H9 (cell line): ENCODE results near the gene NPC1. TPM values are rescaled to one million over a fixed set of nuclear protein-coding genes. Genes with fewer than 3 reads are reported as not detected.

Source experiments
- DNase-seq: peaks from one replicate; pipeline ENCODE4 v3.0.0-alpha.2; 2017
- H2AFZ ChIP-seq: one replicate; pipeline ENCODE4 v1.6.1; 2013; ENCODE audit warnings: mild to moderate bottlenecking, low read length, control low read depth, moderate library complexity
- H2AK5ac ChIP-seq: 2 replicates; pipeline ENCODE4 v1.6.1; 2013; ENCODE audit warnings: low read length, control low read depth, mixed read lengths; ENCODE audit not compliant: insufficient read length
- H2BK120ac ChIP-seq: one replicate; pipeline ENCODE4 v1.6.1; 2013; ENCODE audit warnings: low read depth, mild to moderate bottlenecking, low read length, control low read depth, inconsistent platforms; ENCODE audit not compliant: poor library complexity, severe bottlenecking
- H2BK12ac ChIP-seq: 2 replicates; pipeline ENCODE4 v1.6.1; 2013; ENCODE audit warnings: low read length, control low read depth, mixed read lengths, low read depth; ENCODE audit not compliant: insufficient read length
- H2BK15ac ChIP-seq: 2 replicates; pipeline ENCODE4 v1.6.1; 2013; ENCODE audit warnings: low read depth, low read length, control low read depth
- H2BK20ac ChIP-seq: one replicate; pipeline ENCODE4 v1.6.1; 2013; ENCODE audit warnings: low read depth, mild to moderate bottlenecking, low read length, control low read depth, inconsistent platforms; ENCODE audit not compliant: poor library complexity, severe bottlenecking
- H2BK5ac ChIP-seq: 2 replicates; pipeline ENCODE4 v1.6.1; 2013; ENCODE audit warnings: low read length, control low read depth, mixed read lengths; ENCODE audit not compliant: insufficient read length
- H3K14ac ChIP-seq: 2 replicates; pipeline ENCODE4 v1.6.1; 2013; ENCODE audit warnings: low read length, control low read depth; ENCODE audit not compliant: insufficient read depth
- H3K18ac ChIP-seq: 2 replicates; pipeline ENCODE4 v1.6.1; 2013; ENCODE audit warnings: low read depth, mild to moderate bottlenecking, mixed read lengths, low read length, control low read depth; ENCODE audit not compliant: insufficient read length
- H3K23ac ChIP-seq: 2 replicates; pipeline ENCODE4 v1.6.1; 2013; ENCODE audit warnings: low read length, control low read depth, mixed read lengths, low read depth; ENCODE audit not compliant: insufficient read length
- H3K23me2 ChIP-seq: 2 replicates; pipeline ENCODE4 v1.6.1; 2013; ENCODE audit warnings: low read depth, mild to moderate bottlenecking, mixed read lengths, low read length, control low read depth; ENCODE audit not compliant: insufficient read length, poor library complexity, severe bottlenecking
- H3K27ac ChIP-seq: 2 replicates; pipeline ENCODE4 v1.5.1; 2013; ENCODE audit warnings: low read length, control low read depth, mixed read lengths, low read depth; ENCODE audit not compliant: insufficient read length
- H3K27me3 ChIP-seq: 2 replicates; pipeline ENCODE4 v1.6.1; 2013; ENCODE audit warnings: low read length, control low read depth, inconsistent platforms; ENCODE audit not compliant: insufficient read depth
- H3K4ac ChIP-seq: 2 replicates; pipeline ENCODE4 v1.6.1; 2013; ENCODE audit warnings: low read depth, mild to moderate bottlenecking, control low read depth, inconsistent platforms, low read length, moderate library complexity
- H3K4me1 ChIP-seq: 2 replicates; pipeline ENCODE4 v1.6.1; 2013; ENCODE audit warnings: low read length, control low read depth, inconsistent platforms; ENCODE audit not compliant: insufficient read depth
- H3K4me2 ChIP-seq: 2 replicates; pipeline ENCODE4 v1.6.1; 2013; ENCODE audit warnings: low read length, control low read depth, mixed read lengths; ENCODE audit not compliant: insufficient read length, insufficient read depth
- H3K56ac ChIP-seq: 2 replicates; pipeline ENCODE4 v1.6.1; 2013; ENCODE audit warnings: low read depth, mild to moderate bottlenecking, mixed read lengths, low read length, control low read depth; ENCODE audit not compliant: insufficient read length
- H3K79me1 ChIP-seq: 2 replicates; pipeline ENCODE4 v1.6.1; 2013; ENCODE audit warnings: low read depth, mild to moderate bottlenecking, moderate library complexity, low read length, control low read depth, inconsistent platforms; ENCODE audit not compliant: insufficient read depth, poor library complexity, severe bottlenecking
- H3K79me2 ChIP-seq: 2 replicates; pipeline ENCODE4 v1.6.1; 2013; ENCODE audit warnings: low read length, control low read depth, inconsistent platforms; ENCODE audit not compliant: insufficient read depth
- H3K9ac ChIP-seq: 2 replicates; pipeline ENCODE4 v1.6.1; 2013; ENCODE audit warnings: low read length, control low read depth, mixed read lengths; ENCODE audit not compliant: insufficient read length; ENCODE audit errors: extremely low read depth
- H3K9me3 ChIP-seq: one replicate; pipeline ENCODE4 v1.6.1; 2013; ENCODE audit warnings: low read depth, low read length, inconsistent platforms; ENCODE audit not compliant: control insufficient read depth
- H3T11ph ChIP-seq: one replicate; pipeline ENCODE4 v1.6.1; 2013; ENCODE audit warnings: mild to moderate bottlenecking, low read length, control low read depth, inconsistent platforms
- H4K20me1 ChIP-seq: one replicate; pipeline ENCODE4 v1.6.1; 2013; ENCODE audit not compliant: control insufficient read depth, insufficient read length, insufficient read depth
- H4K5ac ChIP-seq: 2 replicates; pipeline ENCODE4 v1.6.1; 2013; ENCODE audit warnings: low read depth, mild to moderate bottlenecking, mixed read lengths, low read length, control low read depth; ENCODE audit not compliant: insufficient read length
- H4K8ac ChIP-seq: replicated peaks from 2 replicates; pipeline ENCODE4 v1.6.1; 2013; ENCODE audit warnings: low read length, control low read depth, mixed read lengths, low read depth; ENCODE audit not compliant: insufficient read length
- H4K91ac ChIP-seq: 2 replicates; pipeline ENCODE4 v1.6.1; 2013; ENCODE audit warnings: low read depth, mild to moderate bottlenecking, moderate library complexity, mixed read lengths, low read length, control low read depth; ENCODE audit not compliant: insufficient read length
- H3K27ac Mint-ChIP-seq, 3 experiments: 2 replicates in 2 of 3; 3 replicates in 1 of 3; pipeline ENCODE4 v1.8.0; 2020 to 2021; ENCODE audit warnings: mixed read lengths in 3 of 3, mild to moderate bottlenecking in 1 of 3, moderate library complexity in 1 of 3
- H3K27me3 Mint-ChIP-seq: 2 replicates; pipeline ENCODE4 v1.8.0; 2021; ENCODE audit warnings: low read depth, mild to moderate bottlenecking, moderate library complexity, mixed read lengths
- H3K36me3 Mint-ChIP-seq, 3 experiments: 2 replicates in 2 of 3; 3 replicates in 1 of 3; pipeline ENCODE4 v1.8.0; 2020 to 2021; ENCODE audit warnings: low read depth in 3 of 3, mixed read lengths in 3 of 3; ENCODE audit not compliant: insufficient read depth in 1 of 3
- H3K4me1 Mint-ChIP-seq, 2 experiments: 2 replicates each; pipeline ENCODE4 v1.8.0; 2020; ENCODE audit warnings: mixed read lengths in 2 of 2
- H3K4me3 Mint-ChIP-seq, 2 experiments: 2 replicates in 1 of 2; 3 replicates in 1 of 2; pipeline ENCODE4 v1.8.0; 2020 to 2021; ENCODE audit warnings: mild to moderate bottlenecking in 2 of 2, mixed read lengths in 2 of 2, moderate library complexity in 1 of 2
- H3K9me3 Mint-ChIP-seq, 2 experiments: 2 replicates in 1 of 2; 3 replicates in 1 of 2; pipeline ENCODE4 v1.8.0; 2020; ENCODE audit warnings: mild to moderate bottlenecking in 2 of 2, mixed read lengths in 2 of 2, moderate library complexity in 1 of 2
- CTCF ChIP-seq: fragments of 200-600 bp; sonication (generic); conservative IDR thresholded peaks from 3 replicates; pipeline ENCODE4 v1.8.0; 2021; ENCODE audit warnings: antibody characterized with exemption, mild to moderate bottlenecking
- WGBS: extraction: QIAGEN DNeasy Blood & Tissue Kit; methylation state at CpG from one replicate; pipeline ENCODE4 v1.1.7; 2013; ENCODE audit warnings: missing lambda C conversion rate, low lambda C conversion rate, mixed read lengths; ENCODE audit not compliant: insufficient read length; ENCODE audit errors: extremely low coverage; 5-methylcytosine and 5-hydroxymethylcytosine counted together
- total RNA-seq: library from RNA; stranded (reverse); gene quantifications from 2 replicates; pipeline ENCODE4 v1.2.1, GENCODE V29; 2021

NPC1 gene
- total RNA-seq, 1 experiment from 2014 or later, result 24.2 TPM

GRCh38 chr18:23538001-23538400 is 48.3 kb downstream of the NPC1 start:
- no peak for DNase-seq
- no peaks in the 10 kb centered on the region for H3K79me2 ChIP-seq
- no peak overlapping the region for H4K91ac ChIP-seq
- H4K20me1 ChIP-seq, result no peaks in the 10 kb centered on the region
- no peak overlapping the region for H3K56ac ChIP-seq
- no peak overlapping the region for H3T11ph ChIP-seq
- WGBS, result no CpG with 5 or more reads among the region's 9 CpGs
- Mint-ChIP-seq H3K36me3 (peaks cover 25 to 91% (median 79%) of the 10 kb centered on the region in 3 experiments; a peak in 6 of 7 replicates), H3K4me1 (no peaks in the 10 kb centered on the region), H3K27ac (no peak overlapping the region), H3K27me3 (no peaks in the 10 kb centered on the region), H3K9me3 (no peaks in the 10 kb centered on the region), H3K4me3 (no peak overlapping the region)
- H3K14ac ChIP-seq, result no peak overlapping the region
- no peak overlapping the region for H2AK5ac ChIP-seq
- no peak overlapping the region for H3K4ac ChIP-seq
- H3K4me1 ChIP-seq, result no peaks in the 10 kb centered on the region
- no peak overlapping the region for H3K9ac ChIP-seq
- no peak overlapping the region for H2BK5ac ChIP-seq
- H2BK15ac ChIP-seq, result no peak overlapping the region
- no peak overlapping the region for H2BK20ac ChIP-seq
- H3K27me3 ChIP-seq, result no peaks in the 10 kb centered on the region
- H4K8ac ChIP-seq, result no peak overlapping the region
- no peak overlapping the region for H2BK12ac ChIP-seq
- no peak overlapping the region for H2BK120ac ChIP-seq
- H3K23ac ChIP-seq, result no peak overlapping the region
- H3K27ac ChIP-seq, result no peak overlapping the region
- H3K18ac ChIP-seq, result no peak overlapping the region
- no peaks in the 10 kb centered on the region for H3K9me3 ChIP-seq
- H3K4me2 ChIP-seq, result no peak overlapping the region
- H3K79me1 ChIP-seq, result no peaks in the 10 kb centered on the region
- no peaks in the 10 kb centered on the region for H3K23me2 ChIP-seq
- TF ChIP-seq CTCF, result no peak
- no peak overlapping the region for H2AFZ ChIP-seq
- H4K5ac ChIP-seq, result no peak overlapping the region
